Stomach (tissue), 9 donors: ENCODE data around the gene DNAJB8. TPM values are rescaled to one million over a fixed set of nuclear protein-coding genes. Genes with fewer than 3 reads are reported as not detected.

Experiments used
- DNase-seq, 2 donors: peaks; one replicate each; pipeline versions ENCODE4 v3.0.0 to v3.0.0-alpha.2; 2013 to 2019
- H3K27ac ChIP-seq, 5 donors: fragments of 200-600 bp in 4 of 5; sonication (generic) in 4 of 5; one replicate each; pipeline ENCODE4 v1.5.1; 2013 to 2019; ENCODE audit warnings: mild to moderate bottlenecking in 1 of 5, moderate library complexity in 1 of 5
- H3K27me3 ChIP-seq, 3 donors: fragments of 200-600 bp; sonication (generic); one replicate each; pipeline ENCODE4 v1.5.1; 2017 to 2019; ENCODE audit warnings: mixed run types in 1 of 3
- H3K36me3 ChIP-seq, 4 donors: fragments of 200-600 bp; sonication (generic); 1 replicate in 3 of 4; 2 replicates in 1 of 4; pipeline ENCODE4 v1.5.1; 2016 to 2019
- H3K4me1 ChIP-seq, 4 donors: fragments of 200-600 bp; sonication (generic); one replicate each; pipeline ENCODE4 v1.5.1; 2016 to 2019
- H3K4me3 ChIP-seq, 4 donors: fragments of 200-600 bp; sonication (generic) in 3 of 4; one replicate each; pipeline ENCODE4 v1.5.1; 2016 to 2019; ENCODE audit warnings: mild to moderate bottlenecking in 1 of 4
- H3K9me3 ChIP-seq, 4 donors: fragments of 200-600 bp; sonication (generic); one replicate each; pipeline ENCODE4 v1.5.1; 2016 to 2019
- EP300 ChIP-seq: sonication (generic); formaldehyde crosslinking; IDR thresholded peaks from one replicate; pipeline ENCODE4 v1.6.1; 2017; ENCODE audit warnings: antibody characterized with exemption
- POLR2A ChIP-seq, 4 donors: fragments of 450-650 bp; IDR thresholded peaks; one replicate each; pipeline ENCODE4 v1.6.1; 2016; ENCODE audit warnings: antibody characterized with exemption in 4 of 4, control low read depth in 2 of 4, mild to moderate bottlenecking in 1 of 4, moderate library complexity in 1 of 4
- POLR2AphosphoS5 ChIP-seq, 3 donors: sonication (generic); formaldehyde crosslinking; IDR thresholded peaks; one replicate each; pipeline ENCODE4 v1.6.1; 2016; ENCODE audit warnings: antibody characterized with exemption in 3 of 3
- WGBS, 5 donors: extraction: QIAGEN DNeasy Blood & Tissue Kit in 3 of 5; methylation state at CpG; one replicate each; pipeline versions ENCODE4 v1.1.5 to v1.1.7; 2013 to 2018; 5-methylcytosine and 5-hydroxymethylcytosine counted together
- intact Hi-C: fragments of 100-400 bp; cut with DNase I; formaldehyde crosslinking; loops from one replicate; pipeline ENCODE4 v1.15.1; 2023; ENCODE audit warnings: low total_unique reads
- polyA plus RNA-seq, 3 donors: library from polyadenylated mRNA; stranded (reverse); fragments of 200-250 nt; gene quantifications; one replicate each; pipeline ENCODE4 v1.2.3, GENCODE V29; 2013
- total RNA-seq, 5 donors: library from RNA; depleted of rRNA; stranded (reverse); fragments of >200 nt; gene quantifications; one replicate each; pipeline versions ENCODE4 v1.1.0 to v1.2.3, GENCODE V29; 2014 to 2016
- TF ChIP-seq, protein P1 (sequence below), 7 experiments: fragments of 450-650 bp in 4 of 7; fragments of 200-600 bp in 3 of 7; sonication (generic) in 3 of 7; IDR thresholded peaks; one replicate each; pipeline ENCODE4 v1.5.1; 2016 to 2019; ENCODE audit warnings: antibody characterized with exemption in 7 of 7, control low read depth in 2 of 7, mild to moderate bottlenecking in 1 of 7
- donor health status: healthy with polysubstance abuse.
- donor health status: Bipolar disorder and iron deficiency.
- donor health status: healthy.

Gene DNAJB8
- total and polyA plus RNA-seq, 8 donors: not detected

DNA sequence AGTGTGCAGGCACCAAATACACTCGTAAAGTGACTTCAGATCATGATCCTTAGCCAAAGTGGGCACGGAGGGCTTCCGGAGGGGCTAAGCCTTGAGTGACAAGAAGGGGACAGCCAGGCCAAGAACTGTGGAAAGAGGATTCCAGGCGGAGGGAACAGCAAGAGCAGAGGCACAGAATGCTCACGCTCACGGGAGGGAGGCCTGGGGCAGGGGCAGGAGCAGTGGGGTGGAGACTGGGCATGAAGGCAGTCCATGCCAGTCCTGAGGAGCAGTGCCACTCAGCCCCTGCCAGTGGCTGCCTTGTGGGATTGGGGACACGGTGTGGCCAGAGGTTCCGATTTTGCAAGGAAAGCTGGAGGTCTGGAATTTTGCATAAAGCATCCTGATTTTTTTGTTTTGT lies 36.0 kb downstream of the DNAJB8 start:
- TF ChIP-seq EP300 (no peak), POLR2AphosphoS5 (IDR thresholded peaks at IDR 0.05) (no peak), POLR2A (IDR thresholded peaks at IDR 0.05) (no peak)
- TF ChIP-seq, protein P1, sequence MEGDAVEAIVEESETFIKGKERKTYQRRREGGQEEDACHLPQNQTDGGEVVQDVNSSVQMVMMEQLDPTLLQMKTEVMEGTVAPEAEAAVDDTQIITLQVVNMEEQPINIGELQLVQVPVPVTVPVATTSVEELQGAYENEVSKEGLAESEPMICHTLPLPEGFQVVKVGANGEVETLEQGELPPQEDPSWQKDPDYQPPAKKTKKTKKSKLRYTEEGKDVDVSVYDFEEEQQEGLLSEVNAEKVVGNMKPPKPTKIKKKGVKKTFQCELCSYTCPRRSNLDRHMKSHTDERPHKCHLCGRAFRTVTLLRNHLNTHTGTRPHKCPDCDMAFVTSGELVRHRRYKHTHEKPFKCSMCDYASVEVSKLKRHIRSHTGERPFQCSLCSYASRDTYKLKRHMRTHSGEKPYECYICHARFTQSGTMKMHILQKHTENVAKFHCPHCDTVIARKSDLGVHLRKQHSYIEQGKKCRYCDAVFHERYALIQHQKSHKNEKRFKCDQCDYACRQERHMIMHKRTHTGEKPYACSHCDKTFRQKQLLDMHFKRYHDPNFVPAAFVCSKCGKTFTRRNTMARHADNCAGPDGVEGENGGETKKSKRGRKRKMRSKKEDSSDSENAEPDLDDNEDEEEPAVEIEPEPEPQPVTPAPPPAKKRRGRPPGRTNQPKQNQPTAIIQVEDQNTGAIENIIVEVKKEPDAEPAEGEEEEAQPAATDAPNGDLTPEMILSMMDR (IDR thresholded peaks at IDR 0.05): no peak
- peaks cover 7 to 96% (median 46%) of the 10 kb centered on the region in 3 donors for H3K27me3 ChIP-seq
- no peak for DNase-seq
- peaks cover 17 to 35% (median 31%) of the 10 kb centered on the region in 4 donors for H3K4me1 ChIP-seq
- no peaks in the 10 kb centered on the region for H3K9me3 ChIP-seq
- H3K36me3 ChIP-seq: no peaks in the 10 kb centered on the region
- intact Hi-C loops: loop anchor here (10.0 kb wide), 1 partner anchor 154 kb away; no protein-coding TSS in a partner anchor
- WGBS, 5 donors: 77 to 86% (median 81%) methylated on average over 8 of the region's 8 CpGs
- no peak overlapping the region for H3K4me3 ChIP-seq
- H3K27ac ChIP-seq: no peak overlapping the region

DNA sequence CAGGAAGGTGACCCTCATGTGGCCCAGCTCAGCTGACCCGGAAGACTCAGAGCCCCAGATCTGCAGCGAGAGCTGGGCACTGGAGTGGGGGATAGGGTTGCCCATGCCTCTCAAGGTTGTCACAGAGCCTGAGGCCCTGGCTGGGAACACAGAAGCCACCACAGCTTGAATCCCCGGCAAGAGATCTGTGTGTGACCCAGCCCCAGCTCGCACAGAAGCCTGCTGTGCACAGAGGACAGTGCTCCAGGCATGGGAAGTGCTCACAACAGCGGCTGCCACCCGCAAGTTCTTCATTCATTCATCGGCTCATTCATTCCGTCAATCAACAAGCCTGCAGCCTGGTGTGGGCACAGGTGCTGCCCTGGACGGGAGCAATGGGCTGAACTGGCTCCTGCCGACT lies 36.4 kb downstream of the DNAJB8 start:
- Histone ChIP-seq H3K4me3 (no peak overlapping the region), H3K9me3 (no peaks in the 10 kb centered on the region), H3K27ac (no peak overlapping the region), H3K36me3 (no peaks in the 10 kb centered on the region), H3K4me1 (peaks cover 17 to 33% (median 29%) of the 10 kb centered on the region in 4 donors), H3K27me3 (peaks cover 7 to 95% (median 46%) of the 10 kb centered on the region in 3 donors)
- intact Hi-C loops: loop anchor here (10.0 kb wide), 1 partner anchor 154 kb away; no protein-coding TSS in a partner anchor
- no peak for TF ChIP-seq POLR2A (IDR thresholded peaks at IDR 0.05)
- no peak for TF ChIP-seq POLR2AphosphoS5 (IDR thresholded peaks at IDR 0.05)
- TF ChIP-seq, protein P1 (IDR thresholded peaks at IDR 0.05): no peak
- TF ChIP-seq EP300: no peak
- DNase-seq: no peak
- WGBS, 5 donors: 70 to 84% (median 82%) methylated on average over 9 to 10 of the region's 10 CpGs

DNA sequence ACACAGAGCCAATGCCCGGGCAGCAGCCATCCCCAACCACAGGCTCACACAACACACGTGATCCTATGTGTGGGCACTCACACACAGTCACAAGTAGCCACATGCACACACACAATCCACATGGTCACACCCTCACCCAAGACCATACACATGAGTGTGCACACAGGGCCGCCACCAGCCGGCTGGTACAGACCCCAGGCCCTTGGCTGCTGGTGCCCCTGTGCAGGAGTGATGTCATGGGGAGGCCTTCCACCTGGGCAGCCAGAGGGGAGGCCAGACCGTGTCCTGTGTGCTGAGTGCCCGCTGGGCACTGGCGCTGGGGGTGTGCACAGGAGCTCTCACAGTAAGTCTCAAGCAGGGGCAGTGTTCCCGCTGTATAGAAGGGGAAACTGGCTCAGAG lies 36.9 kb downstream of the DNAJB8 start:
- peaks cover 17 to 30% (median 27%) of the 10 kb centered on the region in 4 donors for H3K4me1 ChIP-seq
- no peak for TF ChIP-seq POLR2AphosphoS5 (IDR thresholded peaks at IDR 0.05)
- TF ChIP-seq, protein P1 (IDR thresholded peaks at IDR 0.05): no peak
- no peak for TF ChIP-seq EP300
- TF ChIP-seq POLR2A (IDR thresholded peaks at IDR 0.05): no peak
- intact Hi-C loops: loop anchor here (5.0 to 10.0 kb wide), 3 partner anchors 63 to 178 kb away; partner anchors contain the start of gene GATA2
- H3K4me3 ChIP-seq: no peak overlapping the region
- H3K27ac ChIP-seq: no peak overlapping the region
- 86 to 91% (median 87%) methylated on average over 8 of the region's 8 CpGs for WGBS, 5 donors
- no peaks in the 10 kb centered on the region for H3K36me3 ChIP-seq
- no peak for DNase-seq
- H3K27me3 ChIP-seq: peaks cover 7 to 89% (median 46%) of the 10 kb centered on the region in 3 donors
- H3K9me3 ChIP-seq: no peaks in the 10 kb centered on the region

GRCh38 chr3:128429275-128429674 lies 37.4 kb downstream of the DNAJB8 start:
- no peak for TF ChIP-seq POLR2A (IDR thresholded peaks at IDR 0.05)
- TF ChIP-seq POLR2AphosphoS5 (IDR thresholded peaks at IDR 0.05): no peak
- no peak for TF ChIP-seq EP300
- TF ChIP-seq, protein P1 (IDR thresholded peaks at IDR 0.05): no peak
- peaks cover 7 to 84% (median 46%) of the 10 kb centered on the region in 3 donors for H3K27me3 ChIP-seq
- 90 to 98% (median 93%) methylated on average over 6 to 15 of the region's 15 CpGs for WGBS, 5 donors
- H3K9me3 ChIP-seq: no peaks in the 10 kb centered on the region
- no peak for DNase-seq
- no peak overlapping the region for H3K4me3 ChIP-seq
- no peaks in the 10 kb centered on the region for H3K36me3 ChIP-seq
- no peak overlapping the region for H3K27ac ChIP-seq
- H3K4me1 ChIP-seq: peaks cover 17 to 30% (median 26%) of the 10 kb centered on the region in 4 donors
- intact Hi-C loops: loop anchor here (5.0 kb wide), 2 partner anchors 63 to 178 kb away; partner anchors contain the start of gene GATA2
